Measurements from ENCODE around the gene APCDD1.
"Not testable (repeated sequence)": the region's sequence is repeated elsewhere in the genome, so short reads cannot be mapped to it uniquely, and the experiment has no call there.

APCDD1 gene

GRCh38 chr18:10530002-10530401 is 75.6 kb downstream of the APCDD1 start:
- no peak for DNase-seq

DNA sequence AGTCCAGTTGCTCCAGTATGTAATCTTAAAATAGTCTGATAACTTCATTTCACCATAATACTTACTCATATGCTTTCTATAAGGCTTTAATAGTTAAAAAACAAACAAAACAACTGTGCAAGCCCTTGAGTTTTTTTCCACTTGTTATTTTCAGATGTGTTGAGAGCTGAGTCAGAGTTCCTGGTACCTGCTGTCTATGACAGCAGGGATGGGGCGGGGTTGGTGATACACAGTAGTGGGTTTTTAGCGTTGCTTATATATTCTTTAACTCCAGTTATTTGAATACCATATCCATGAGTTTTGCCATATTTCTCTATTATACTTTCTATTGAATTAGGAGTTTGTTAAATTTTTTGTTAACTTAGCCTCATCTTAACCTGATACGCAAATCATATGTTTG is 76.4 kb downstream of the APCDD1 start:
- DNase-seq = peak; percentile 25

DNA sequence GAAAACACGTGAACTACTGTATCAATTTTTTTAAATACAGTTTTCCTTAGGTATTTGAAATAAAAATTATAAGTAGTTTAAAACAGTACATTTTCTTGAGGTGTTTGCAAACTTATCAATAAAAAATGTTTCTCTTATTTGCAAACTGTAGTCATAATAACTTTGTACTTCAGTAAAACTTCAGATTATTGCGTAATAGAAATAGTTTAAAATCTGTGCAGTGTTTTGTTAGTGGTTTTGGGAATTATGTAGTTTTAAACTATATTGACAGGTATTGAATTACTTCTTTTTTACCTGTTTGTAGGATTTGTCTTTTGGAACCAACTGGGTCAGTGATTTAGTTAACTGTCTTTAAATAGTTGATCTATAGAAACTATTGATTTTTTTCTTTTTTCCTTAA is 78.7 kb downstream of the APCDD1 start:
- no peak for DNase-seq

DNA sequence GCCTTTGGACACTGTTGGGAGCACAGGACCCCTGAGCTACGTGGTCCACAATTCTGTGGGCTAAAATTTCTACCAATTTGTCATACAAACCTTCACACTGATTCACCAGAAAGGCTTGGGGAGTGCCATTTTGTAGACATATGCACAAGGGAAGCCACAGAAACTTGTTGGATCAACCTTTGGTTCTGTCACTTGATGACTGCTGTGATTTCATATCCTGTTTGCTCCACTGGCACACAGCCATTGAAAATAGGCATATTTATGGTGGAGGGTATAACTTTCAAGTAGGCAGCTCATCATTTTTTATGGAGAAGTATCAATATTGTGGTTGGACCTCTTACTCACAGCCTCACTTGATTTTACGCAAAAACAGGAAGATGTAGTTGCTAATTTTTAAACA is 81.8 kb downstream of the APCDD1 start:
- DNase-seq = no peak

DNA sequence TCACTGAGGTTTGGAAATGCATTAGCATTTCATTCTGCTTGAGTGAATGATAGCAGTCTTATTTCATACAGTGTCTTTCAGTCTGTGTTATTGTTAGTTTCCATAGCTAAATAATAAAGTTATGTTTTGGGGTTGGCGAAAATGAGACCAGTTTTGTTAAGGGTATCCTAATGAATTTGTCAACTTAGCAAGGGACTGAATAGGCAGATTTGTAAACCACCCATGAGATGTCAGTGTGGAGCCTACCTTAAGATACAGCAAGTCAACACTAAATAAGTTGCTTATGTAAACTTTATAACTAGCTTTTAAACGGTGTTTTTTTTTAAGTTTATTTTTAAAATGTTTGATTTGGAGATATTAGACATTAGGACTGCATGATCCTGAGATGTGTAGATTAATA is 83.3 kb downstream of the APCDD1 start:
- no peak for DNase-seq

DNA sequence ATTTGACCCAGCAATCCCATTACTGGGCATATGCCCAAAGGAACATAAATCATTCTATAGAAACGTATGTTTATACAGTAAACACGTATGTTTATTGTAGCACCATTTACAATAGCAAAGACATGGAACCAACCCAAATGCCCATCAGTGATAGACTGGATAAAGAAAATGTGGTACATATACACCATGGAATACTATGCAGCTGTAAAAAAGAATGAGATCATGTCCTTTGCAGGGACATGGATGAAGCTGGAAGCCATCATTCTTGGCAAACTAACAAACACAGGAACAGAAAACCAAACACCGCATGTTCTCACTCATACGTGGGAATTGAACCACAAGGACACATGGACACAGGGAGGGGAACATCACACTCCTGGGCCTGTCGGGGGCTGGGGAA is 84.7 kb downstream of the APCDD1 start:
- DNase-seq = not testable (repeated sequence)
